ENCODE data around the gene C17orf114.

The C17orf114 gene

GRCh38 chr17:4769628-4770027, 32.5 kb downstream of the C17orf114 start:
- H3K4me3 ChIP-seq (ENCODE audit: low read depth, low read length) = no peak overlapping the region
- no peaks in the 10 kb centered on the region for H3K9me3 ChIP-seq (ENCODE audit: control insufficient read depth, low read length)
- no peak for TF ChIP-seq CTCF (IDR thresholded peaks at IDR 0.05)
- no peak overlapping the region for H3K27ac ChIP-seq
- H2AFZ ChIP-seq = no peak overlapping the region
- H3K9ac ChIP-seq = no peak overlapping the region
- H3K79me2 ChIP-seq = no peaks in the 10 kb centered on the region
- H3K4me2 ChIP-seq (ENCODE audit: low read length) = no peak overlapping the region
- peaks cover 8% of the 10 kb centered on the region for H3K4me1 ChIP-seq
- no peaks in the 10 kb centered on the region for H3K36me3 ChIP-seq (ENCODE audit: control insufficient read depth, insufficient read depth, low read length)
- H3K27me3 ChIP-seq (ENCODE audit: control insufficient read depth, insufficient read depth, low read length) = no peaks in the 10 kb centered on the region

- H3K9ac ChIP-seq = no peak overlapping the region
- H3K27ac ChIP-seq = no peak overlapping the region
- H2AFZ ChIP-seq = no peak overlapping the region
- H3K79me2 ChIP-seq = no peaks in the 10 kb centered on the region
- H3K4me3 ChIP-seq (ENCODE audit: low read depth, low read length) = no peak overlapping the region
- H3K27me3 ChIP-seq (ENCODE audit: control insufficient read depth, insufficient read depth, low read length) = no peaks in the 10 kb centered on the region
- TF ChIP-seq CTCF (IDR thresholded peaks at IDR 0.05) = no peak
- H3K4me2 ChIP-seq (ENCODE audit: low read length) = no peak overlapping the region
- no peaks in the 10 kb centered on the region for H3K9me3 ChIP-seq (ENCODE audit: control insufficient read depth, low read length)
- H3K36me3 ChIP-seq (ENCODE audit: control insufficient read depth, insufficient read depth, low read length) = no peaks in the 10 kb centered on the region
- peaks cover 8% of the 10 kb centered on the region for H3K4me1 ChIP-seq
Observed at GRCh38 chr17:4768298-4768697, 33.8 kb downstream of the C17orf114 start.

GRCh38 chr17:4766723-4767122, 35.4 kb downstream of the C17orf114 start:
- Histone ChIP-seq H3K27ac (no peak overlapping the region), H3K4me1 (peaks cover 6% of the 10 kb centered on the region), H2AFZ (no peak overlapping the region), H3K9ac (no peak overlapping the region), H3K79me2 (no peaks in the 10 kb centered on the region), H3K4me2 (ENCODE audit: low read length) (no peak overlapping the region), H3K4me3 (ENCODE audit: low read depth, low read length) (no peak overlapping the region), H3K36me3 (ENCODE audit: control insufficient read depth, insufficient read depth, low read length) (no peaks in the 10 kb centered on the region), H3K9me3 (ENCODE audit: control insufficient read depth, low read length) (no peaks in the 10 kb centered on the region), H3K27me3 (ENCODE audit: control insufficient read depth, insufficient read depth, low read length) (no peaks in the 10 kb centered on the region)
- no peak for TF ChIP-seq CTCF (IDR thresholded peaks at IDR 0.05)

- no peak for TF ChIP-seq CTCF (IDR thresholded peaks at IDR 0.05)
- peaks cover under 1% of the 10 kb centered on the region for H3K4me1 ChIP-seq
- no peak overlapping the region for H3K4me2 ChIP-seq (ENCODE audit: low read length)
- H3K79me2 ChIP-seq = no peaks in the 10 kb centered on the region
- no peaks in the 10 kb centered on the region for H3K27me3 ChIP-seq (ENCODE audit: control insufficient read depth, insufficient read depth, low read length)
- H3K4me3 ChIP-seq (ENCODE audit: low read depth, low read length) = no peak overlapping the region
- no peak overlapping the region for H2AFZ ChIP-seq
- H3K9ac ChIP-seq = no peak overlapping the region
- no peaks in the 10 kb centered on the region for H3K36me3 ChIP-seq (ENCODE audit: control insufficient read depth, insufficient read depth, low read length)
- no peaks in the 10 kb centered on the region for H3K9me3 ChIP-seq (ENCODE audit: control insufficient read depth, low read length)
- H3K27ac ChIP-seq = no peak overlapping the region
Observed at GRCh38 chr17:4766201-4766600, 35.9 kb downstream of the C17orf114 start.

GRCh38 chr17:4764595-4764994, 37.5 kb downstream of the C17orf114 start:
- Histone ChIP-seq H3K9me3 (ENCODE audit: control insufficient read depth, low read length) (no peaks in the 10 kb centered on the region), H2AFZ (no peak overlapping the region), H3K4me1 (no peaks in the 10 kb centered on the region), H3K36me3 (ENCODE audit: control insufficient read depth, insufficient read depth, low read length) (no peaks in the 10 kb centered on the region), H3K27ac (no peak overlapping the region), H3K27me3 (ENCODE audit: control insufficient read depth, insufficient read depth, low read length) (no peaks in the 10 kb centered on the region), H3K79me2 (no peaks in the 10 kb centered on the region), H3K4me2 (ENCODE audit: low read length) (no peak overlapping the region), H3K4me3 (ENCODE audit: low read depth, low read length) (no peak overlapping the region), H3K9ac (no peak overlapping the region)
- TF ChIP-seq CTCF (IDR thresholded peaks at IDR 0.05) = no peak
